NCI-H2029 (cell line): ENCODE measurements around the gene DDX47.
A peak's percentile ranks its signal among the peaks of the same experiment; 100 is the strongest.
"Not testable (repeated sequence)": the region's sequence is repeated elsewhere in the genome, so short reads cannot be mapped to it uniquely, and the experiment has no call there.

ENCODE experiments used
- DNase-seq: peaks from one replicate; lab custom pipeline; 2025; lab: John Stamatoyannopoulos, UW

Gene DDX47

DNA sequence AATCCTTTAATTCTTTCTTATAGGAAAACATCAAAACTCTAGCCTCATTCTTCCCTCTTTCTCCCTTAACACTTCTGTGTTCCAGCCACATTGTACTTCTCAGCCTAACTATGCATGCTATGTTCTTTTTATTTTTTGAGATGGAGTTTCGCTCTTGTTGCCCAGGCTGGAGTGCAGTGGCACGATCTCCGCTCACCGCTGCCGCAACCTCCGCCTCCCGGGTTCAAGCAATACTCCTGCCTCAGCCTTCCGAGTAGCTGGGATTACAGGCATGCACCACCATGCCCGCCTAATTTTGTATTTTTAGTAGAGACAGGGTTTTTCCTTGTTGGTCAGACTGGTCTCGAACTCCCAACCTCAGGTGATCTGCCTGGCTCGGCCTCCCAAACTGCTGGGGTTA is 7.2 kb downstream of the DDX47 start:
- DNase-seq, result not testable (repeated sequence)

DNA sequence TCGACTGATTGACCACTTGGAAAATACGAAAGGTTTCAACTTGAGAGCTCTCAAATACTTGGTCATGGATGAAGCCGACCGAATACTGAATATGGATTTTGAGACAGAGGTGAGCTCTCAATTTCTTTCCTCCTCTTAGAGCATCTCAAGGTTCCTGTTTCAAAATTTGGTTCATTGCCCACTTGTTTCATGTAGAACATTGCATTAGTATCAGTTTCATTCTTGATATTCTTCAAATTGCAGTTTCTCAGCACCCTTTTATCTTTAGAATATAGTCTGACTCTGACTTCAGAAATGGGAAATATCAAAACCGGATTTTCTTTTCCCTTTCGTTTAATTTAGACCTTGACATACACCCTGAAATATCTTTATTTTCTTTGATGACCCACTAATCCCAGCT is 8.8 kb downstream of the DDX47 start:
- DNase-seq, result no peak

DNA sequence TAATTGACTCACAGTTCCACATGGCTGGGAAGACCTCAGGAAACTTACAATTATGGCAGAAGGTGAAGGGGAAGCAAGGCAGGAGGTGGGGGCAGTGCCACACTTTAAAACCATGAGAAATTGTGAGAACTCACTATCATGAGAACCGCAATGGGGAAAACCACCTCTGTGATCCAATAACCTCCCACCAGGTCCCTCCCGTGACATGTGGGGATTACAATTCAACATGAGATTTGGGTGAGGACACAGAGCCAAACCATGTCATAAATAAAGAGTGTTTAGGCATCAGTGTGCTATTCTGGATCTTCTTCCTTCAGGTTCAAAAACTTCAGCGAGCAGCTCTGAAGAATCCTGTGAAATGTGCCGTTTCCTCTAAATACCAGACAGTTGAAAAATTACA is 9.7 kb downstream of the DDX47 start:
- no peak for DNase-seq

DNA sequence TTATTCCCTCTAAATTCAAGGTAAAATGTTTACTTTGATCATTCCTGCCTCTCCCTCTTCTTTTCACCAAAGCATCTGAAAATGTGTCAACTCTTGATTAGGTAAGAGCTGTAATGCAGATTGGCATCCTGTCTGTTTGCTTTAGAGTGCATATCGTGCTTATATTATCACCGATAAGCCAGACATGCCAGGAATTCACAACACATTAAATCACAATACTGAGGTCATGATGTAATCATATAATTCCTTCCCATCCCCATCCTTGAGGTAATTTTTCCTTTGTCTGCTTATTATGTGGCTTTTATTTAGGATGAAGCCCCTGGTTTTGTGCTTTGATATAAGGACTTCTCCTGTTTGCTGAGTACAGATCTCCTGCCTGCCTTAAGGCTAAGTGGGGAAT is 10.2 kb downstream of the DDX47 start:
- no peak for DNase-seq

DNA sequence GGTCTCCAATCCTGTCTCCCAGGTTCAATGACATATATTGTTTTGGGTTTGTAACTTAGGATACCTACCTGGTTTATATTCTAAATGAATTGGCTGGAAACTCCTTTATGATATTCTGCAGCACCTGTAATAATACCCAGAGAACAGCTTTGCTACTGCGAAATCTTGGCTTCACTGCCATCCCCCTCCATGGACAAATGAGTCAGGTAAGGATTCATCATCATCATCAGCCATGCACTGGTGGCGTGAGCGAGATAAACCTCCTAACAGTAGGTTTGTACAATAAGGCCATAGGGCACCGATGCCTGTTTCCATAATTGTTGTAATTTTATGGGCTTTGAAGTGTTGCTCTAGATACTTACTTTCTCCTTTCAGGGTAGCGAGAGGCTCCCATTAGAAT is 10.7 kb downstream of the DDX47 start:
- no peak for DNase-seq

DNA sequence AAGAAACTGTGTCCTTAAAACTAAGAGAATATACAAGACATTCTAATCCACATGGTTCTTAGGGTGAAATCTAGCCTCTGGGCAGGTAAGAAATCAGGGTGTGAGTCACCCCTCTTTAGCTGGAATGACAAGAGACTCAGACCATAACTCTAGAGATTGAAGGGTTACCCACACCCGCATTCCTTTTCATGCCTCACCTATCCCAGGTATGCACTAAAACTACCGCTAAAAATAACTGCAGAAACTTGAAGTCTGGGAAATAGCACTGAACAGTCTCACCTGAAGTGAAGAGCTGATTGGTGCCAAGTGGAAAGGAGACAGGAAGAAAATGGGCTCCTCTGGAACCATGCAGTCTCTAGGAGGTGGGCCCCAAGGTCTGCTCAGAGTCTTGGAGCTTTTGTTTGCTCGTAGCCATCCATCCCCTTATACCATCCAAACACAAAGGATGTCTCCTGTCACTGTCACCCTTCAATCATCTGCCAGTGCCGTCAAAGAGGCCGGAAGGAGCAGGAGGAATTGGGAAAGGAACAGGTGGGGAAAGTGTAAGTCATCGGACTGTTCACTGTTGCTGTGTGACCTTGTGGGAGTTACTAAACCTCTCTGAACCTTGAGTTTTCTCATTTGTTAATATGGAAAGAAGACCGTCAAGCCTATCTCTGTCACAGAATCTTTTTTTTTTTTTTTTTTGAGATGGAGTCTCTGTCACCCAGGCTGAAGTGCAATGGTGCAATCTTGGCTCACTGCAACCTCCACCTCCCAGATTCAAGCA is 22.4 kb downstream of the DDX47 start:
- DNase-seq, result no peak

DNA sequence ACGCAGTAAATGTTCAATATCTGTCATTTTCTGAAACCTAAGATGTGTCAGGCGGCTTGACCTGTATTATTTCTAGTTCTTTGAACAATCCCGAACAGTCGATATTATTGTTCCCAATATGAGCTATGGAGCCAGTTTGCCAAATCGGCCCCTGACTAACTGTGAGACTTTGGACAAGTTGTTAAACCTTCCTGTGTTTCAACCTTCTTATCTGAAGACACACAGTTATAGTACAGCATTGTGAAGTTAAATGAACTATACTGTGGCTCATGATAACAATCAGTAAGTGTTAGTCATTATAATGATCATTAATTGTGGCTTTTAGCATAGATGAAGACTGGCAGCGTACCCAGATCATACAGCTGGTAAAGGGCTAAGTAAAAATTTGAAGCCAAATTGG is 23.4 kb downstream of the DDX47 start:
- no peak for DNase-seq

DNA sequence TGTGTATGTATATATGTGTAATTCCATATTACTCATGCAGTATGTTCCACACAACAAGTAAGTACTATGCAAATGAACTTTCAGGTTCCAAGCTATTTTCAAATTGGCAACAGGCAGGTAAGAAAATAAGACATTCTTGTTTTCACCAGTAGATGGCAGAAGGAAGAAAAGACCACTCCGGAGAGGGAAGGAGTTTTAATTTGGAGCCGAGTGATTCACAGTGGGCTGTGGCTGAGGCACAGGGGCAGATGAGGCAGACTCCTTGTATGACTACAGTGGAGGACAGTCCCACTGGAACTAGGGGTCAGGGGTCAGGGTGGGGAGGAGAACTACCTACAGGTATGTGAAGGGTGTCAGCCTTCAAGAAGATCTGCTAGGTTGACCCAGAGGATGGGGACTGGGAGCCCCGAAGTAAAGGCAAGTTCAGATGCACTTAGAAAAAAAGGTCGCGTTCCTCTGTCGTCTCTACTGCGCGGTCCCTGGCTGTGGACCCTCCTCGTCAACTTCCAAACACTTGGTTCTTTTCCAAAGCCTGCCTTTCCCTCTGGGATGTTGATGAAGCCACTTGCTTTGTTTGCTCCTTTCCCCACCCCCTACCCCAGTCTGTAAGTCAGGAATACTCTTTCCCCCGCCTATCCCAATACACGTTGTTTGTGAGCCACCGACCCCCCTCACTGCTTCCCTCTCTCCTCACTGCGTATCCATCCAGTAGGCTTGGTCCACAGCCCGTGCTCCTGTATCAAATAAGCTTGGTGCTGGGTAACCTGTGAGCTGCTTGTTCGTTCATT is 24.1 kb downstream of the DDX47 start:
- peak; percentile 13 for DNase-seq

DNA sequence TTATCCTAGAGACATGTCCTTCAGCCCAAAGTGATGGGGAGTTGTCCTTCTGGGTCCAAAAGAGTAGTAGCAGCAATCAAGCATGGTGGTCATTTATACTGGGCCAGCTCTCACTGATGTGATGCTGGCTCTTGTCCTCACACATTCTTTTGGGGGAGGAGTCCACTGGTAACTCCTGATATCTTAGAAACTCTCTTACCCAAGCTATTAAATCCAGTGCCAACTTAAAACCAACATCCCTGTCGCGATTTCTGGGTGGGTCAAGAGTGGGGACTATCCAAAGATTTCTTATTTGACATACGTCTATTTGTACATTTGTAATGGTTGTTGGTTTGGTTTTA is 24.6 kb downstream of the DDX47 start:
- no peak for DNase-seq

DNA sequence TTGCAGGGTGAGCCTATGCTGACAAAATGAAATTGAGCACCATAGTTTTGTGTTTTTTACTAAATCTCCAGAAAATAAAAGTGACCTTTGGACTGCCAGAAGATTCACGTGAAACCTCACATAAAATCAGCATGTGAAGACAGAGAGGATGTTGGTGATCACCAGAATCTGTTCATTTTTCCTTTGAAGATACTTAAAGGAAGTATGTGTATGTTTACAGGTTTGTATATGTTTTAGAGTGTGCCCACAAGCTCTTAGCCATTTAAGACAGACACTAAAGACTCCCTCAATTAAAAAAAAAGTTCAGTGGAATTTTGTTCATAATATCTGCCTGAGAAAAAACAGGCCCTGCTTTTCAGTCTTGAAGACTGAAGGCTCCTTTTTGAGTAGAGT is 25.9 kb downstream of the DDX47 start:
- no peak for DNase-seq

DNA sequence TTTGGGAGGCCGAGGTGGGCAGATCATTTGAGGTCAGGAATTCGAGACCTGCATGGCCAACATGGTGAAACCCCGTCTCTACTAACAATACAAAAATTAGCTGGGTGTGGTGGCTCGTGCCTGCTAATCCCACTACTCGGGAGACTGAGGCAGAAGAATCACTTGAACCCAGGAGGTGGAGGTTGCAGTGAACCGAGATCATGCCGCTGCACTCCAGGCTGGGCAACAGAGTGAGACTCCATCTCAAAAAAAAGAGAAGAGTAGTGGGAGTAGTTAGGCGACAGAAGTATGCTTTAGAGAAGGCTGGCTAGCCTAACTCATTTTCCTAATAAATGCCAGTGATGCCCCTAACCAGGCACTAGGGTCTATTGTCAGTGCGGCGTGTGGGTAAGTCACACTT is 26.3 kb downstream of the DDX47 start:
- not testable (repeated sequence) for DNase-seq

DNA sequence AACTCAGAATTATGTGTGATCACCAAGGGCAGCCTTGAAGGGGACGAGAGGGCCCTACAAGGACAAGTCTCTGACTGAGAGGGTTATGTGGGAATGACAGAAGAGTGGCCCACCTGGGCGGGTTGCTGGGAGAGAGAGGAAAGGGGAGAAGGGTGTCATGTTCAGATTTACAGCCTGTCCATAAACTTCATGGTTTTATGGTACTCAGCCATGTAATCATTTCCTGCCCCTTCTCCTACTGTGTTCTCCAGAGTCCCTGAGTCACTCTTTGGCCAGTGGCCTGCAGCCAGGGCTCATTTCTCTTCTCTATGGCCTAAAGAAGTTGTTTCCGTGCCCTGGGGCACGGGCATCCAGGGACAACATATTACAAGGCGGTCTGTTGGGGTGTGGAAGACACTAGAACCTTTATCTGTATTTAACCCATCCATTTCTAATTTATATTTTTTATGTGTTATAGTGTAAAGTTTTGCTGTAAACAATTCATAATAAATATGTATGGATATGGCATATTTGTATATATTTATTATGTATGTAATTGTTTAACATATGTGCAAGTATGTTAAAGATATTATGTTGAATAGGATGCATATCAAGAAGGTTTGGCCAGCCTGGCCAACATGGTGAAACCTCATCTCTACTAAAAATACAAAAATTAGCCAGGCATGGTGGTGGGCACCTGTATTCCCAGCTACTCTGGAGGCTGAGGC is 26.9 kb downstream of the DDX47 start:
- no peak for DNase-seq

DNA sequence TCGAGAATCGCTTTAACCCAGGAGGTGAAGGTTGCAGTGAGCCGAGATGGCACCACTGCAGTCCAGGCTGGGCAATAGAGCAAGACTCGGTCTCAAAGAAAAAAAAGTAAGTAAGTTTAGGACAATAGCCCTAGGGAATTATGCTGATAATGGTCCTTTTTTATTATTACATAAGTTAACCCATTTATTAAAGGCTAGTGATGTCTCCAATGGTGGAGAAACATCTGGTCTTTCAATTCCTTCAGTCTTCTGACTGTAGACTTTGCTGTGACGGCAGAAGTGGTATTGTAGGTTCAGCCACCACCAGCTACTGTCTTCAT is 27.4 kb downstream of the DDX47 start:
- no peak for DNase-seq

DNA sequence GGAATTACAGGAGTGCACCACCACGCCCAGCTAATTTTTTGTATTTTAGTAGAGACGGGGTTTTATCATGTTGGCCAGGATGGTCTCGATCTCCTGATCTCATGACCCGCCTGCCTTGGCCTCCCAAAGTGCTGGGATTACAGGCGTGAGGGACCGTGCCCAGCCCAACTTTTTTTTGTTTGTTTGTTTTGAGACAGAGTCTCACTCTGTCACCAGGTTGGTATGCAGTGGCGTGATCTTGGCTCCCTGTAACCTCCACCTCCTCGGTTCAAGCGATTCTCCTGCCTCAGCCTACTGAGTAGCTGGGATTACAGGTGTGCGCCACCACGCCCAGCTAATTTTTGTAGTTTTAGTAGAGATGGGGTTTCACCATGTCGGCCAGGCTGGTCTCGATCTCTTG is 28.3 kb downstream of the DDX47 start:
- DNase-seq, result not testable (repeated sequence)

DNA sequence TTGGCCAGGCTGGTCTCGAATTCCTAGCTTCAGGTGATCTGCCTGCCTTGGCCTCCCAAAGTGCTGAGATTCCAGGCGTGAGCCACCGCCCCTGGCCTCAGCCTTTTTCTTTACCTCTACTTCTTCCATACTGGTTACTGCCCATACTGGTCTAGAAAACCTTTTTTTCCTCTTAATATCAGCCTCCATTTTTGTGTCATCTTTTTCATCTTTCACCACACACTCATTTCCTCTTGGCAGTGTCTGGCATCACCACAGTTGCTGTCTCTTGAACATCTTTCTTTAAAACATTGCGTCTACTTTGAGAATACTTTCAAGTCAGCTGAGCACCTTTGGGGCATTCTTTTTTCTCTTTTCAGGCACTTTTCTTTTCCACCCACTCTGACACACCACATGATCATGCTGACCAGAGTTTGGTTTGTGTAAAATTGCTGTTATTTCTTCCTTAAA is 32.7 kb downstream of the DDX47 start:
- no peak for DNase-seq

DNA sequence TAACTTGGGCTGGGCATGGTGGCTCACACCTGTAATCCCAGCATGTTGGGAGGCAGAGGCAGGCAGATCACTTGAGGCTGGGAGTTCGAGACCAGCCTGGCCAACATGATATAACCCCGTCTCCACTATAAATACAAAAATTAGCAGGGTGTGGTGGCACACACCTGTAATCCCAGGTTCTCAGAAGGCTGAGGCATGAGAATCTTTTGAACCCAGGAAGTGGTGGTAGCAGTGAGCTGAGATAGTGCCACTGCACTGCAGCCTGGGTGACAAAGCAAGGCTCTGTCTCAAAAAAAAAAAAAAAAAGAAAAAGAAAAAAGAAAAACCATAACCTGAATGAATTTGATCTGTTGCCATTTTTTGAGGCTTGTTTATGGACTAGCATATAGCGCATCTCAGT is 33.6 kb downstream of the DDX47 start:
- not testable (repeated sequence) for DNase-seq

DNA sequence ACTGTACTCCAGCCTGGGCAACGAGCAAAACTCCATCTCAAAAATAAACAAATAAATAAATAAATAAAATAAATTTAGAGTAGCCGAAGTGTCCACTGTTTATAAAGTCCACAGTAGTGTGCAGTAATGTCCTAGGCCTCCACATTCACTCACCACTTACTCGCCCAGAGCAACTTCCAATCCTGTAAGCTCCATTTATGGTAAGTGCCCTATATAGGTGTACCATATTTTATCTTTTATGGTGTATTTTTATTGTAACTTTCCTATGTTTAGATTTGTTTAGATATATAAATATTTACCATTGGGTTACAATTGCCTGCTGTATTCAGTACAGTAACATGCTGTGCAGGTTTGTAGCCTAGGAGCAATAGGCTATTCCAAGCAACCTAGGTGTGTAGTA is 40.3 kb downstream of the DDX47 start:
- DNase-seq, result no peak

DNA sequence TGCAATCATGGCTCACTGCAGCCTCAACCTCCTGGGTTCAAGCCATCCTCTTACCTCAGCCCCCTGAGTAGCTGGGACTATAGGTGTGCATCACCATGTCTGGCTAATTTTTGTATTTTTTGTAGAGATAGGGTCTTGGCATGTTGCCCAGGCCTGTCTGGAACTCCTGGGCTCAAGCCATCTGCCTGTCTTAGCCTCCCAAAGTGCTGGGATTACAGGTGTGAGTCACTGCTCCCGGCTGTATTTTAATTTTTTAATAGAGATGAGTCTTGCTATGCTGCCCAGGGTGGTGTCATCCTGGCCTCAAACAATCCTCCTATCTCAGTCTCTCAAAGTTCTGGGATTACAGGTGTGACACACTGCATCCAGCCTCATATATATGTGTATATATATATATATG is 46.5 kb downstream of the DDX47 start:
- DNase-seq, result no peak

DNA sequence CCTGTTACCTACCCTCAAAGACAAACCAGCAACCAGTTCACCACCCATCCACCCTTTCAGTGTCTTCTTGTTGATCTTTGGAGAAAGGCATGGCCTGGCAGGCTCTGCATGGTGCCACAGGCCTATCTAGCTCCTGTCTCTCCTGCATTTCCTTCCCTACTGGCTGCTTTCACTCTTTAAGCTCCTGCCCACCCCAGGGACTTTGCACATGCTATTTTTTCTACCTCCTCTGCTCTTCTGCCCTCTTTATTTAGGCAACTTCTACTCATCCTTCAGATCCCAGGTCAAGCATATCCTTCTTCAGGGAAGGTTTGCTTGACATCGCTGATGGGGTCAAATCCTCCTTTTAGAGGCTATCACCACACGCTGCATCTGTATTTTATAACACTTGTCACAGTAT is 51.1 kb downstream of the DDX47 start:
- DNase-seq, result no peak

DNA sequence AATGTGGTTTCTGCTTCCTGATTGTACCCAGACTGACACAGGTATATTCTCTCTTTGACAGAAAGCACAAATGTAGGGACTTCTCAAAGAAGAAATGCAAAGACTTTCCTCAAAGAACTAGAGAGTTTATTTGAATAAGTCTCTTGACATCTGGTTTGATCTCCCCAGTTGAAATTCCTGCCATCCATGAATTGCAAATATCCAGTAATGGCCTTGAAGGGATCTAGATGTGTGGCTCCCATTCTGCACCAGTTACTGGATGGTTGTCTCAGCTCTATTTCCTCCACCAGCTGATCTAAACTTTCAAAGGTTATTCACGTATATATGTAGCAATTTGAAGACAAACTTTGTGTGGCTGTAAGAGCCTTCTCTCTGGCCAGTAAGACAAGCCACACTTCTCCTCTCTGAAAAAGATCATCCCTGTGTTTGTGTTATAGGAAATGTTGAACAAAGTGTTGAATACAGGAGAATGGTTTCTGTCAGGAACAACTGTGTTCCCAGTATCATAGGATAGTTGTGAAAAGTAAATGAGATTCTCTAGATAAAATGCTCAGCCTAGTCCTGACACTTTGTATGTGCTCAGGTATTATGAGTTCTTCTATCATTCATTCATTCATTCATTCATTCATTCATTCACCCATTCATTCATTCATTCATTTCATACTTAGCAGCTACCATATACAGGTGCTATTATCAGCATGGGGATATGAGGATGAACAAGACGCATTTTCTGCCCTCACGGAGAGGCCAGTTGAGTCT is 55.5 kb downstream of the DDX47 start:
- DNase-seq, result no peak

DNA sequence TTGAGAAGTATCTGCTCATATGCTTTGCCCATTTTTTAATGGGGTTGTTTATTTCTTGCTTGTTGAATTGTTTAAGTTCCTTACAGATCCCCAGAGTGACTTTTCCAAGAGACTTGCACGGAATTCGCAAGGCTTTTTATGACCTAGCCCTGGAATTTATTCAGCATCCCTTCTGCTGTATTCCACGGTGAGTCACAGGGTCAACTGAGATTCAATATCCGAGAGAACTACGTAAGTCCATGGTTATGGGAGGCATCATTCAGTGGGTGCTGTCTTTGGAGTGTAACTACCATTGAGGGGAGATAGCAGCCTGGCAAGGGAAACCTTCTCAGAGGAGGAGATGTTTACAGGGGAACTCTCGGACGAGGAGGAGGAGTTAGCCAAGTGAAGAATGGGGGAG is 57.3 kb downstream of the DDX47 start:
- no peak for DNase-seq

DNA sequence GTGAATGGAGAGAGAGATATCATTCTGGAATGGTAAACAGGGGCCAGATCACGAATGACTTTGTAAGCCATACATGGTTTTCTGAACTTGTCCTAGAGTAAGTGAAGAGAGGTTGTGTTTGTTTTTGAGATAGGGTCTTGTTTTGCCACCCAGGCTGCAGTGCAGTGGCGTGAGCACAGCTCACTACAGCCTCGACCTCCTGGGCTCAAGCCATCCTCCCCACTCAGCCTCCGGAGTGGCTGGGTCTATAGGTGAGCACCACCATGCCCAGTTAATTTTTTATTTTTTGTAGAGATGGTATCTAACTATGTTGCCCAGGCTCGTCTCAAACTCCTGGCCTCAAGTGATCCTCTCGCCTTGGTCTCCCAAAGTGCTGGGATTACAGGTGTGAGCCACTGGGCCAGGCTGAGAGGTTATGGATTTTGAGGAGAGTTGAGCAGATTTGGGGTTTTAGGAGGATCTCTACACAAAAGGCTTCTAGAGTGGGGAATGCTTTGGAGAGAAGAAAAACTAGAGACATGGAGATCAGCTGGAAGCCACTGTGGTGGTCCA is 58.5 kb downstream of the DDX47 start:
- no peak for DNase-seq
